Gastrocnemius medialis (tissue), 4 donors: ENCODE measurements around the gene ZYG11B. TPM values are rescaled to one million over a fixed set of nuclear protein-coding genes. Genes with fewer than 3 reads are reported as not detected.
A peak's percentile ranks its signal among the peaks of the same experiment; 100 is the strongest.

Experiments
- ATAC-seq, 2 donors: fragments of 150-250 bp; one replicate each; pipeline ENCODE4 v1.9.1; 2016
- DNase-seq, 2 donors: peaks; one replicate each; pipeline ENCODE4 v3.0.0-alpha.2; 2019
- H3K27ac ChIP-seq, 4 donors: fragments of 200-600 bp; sonication (generic); 1 replicate in 1 of 4; 2 replicates in 3 of 4; pipeline ENCODE4 v1.5.1; 2016 to 2018; ENCODE audit warnings: mild to moderate bottlenecking in 2 of 4, moderate library complexity in 1 of 4
- H3K27me3 ChIP-seq, 3 donors: fragments of 200-600 bp; sonication (generic) in 2 of 3; 1 replicate in 1 of 3; 2 replicates in 2 of 3; pipeline versions ENCODE4 v1.5.1 to v1.6.0; 2016 to 2019; ENCODE audit warnings: mild to moderate bottlenecking in 1 of 3, moderate library complexity in 1 of 3
- H3K36me3 ChIP-seq, 2 donors: fragments of 200-600 bp; sonication (generic) in 1 of 2; one replicate each; pipeline ENCODE4 v1.5.1; 2017 to 2018
- H3K4me1 ChIP-seq, 2 donors: fragments of 200-600 bp; sonication (generic) in 1 of 2; one replicate each; pipeline ENCODE4 v1.5.1; 2016 to 2017; ENCODE audit warnings: mild to moderate bottlenecking in 2 of 2
- H3K4me3 ChIP-seq, 4 donors: fragments of 200-600 bp; sonication (generic) in 3 of 4; 1 replicate in 1 of 4; 2 replicates in 3 of 4; pipeline ENCODE4 v1.5.1; 2016 to 2019; ENCODE audit warnings: mild to moderate bottlenecking in 2 of 4
- H3K9me3 ChIP-seq, 3 donors: fragments of 200-600 bp; sonication (generic) in 2 of 3; 1 replicate in 1 of 3; 2 replicates in 2 of 3; pipeline ENCODE4 v1.5.1; 2016 to 2019
- CTCF ChIP-seq, 5 experiments: fragments of 450-650 bp in 3 of 5; fragments of 200-600 bp in 2 of 5; sonication (generic) in 2 of 5; IDR thresholded peaks in 4 of 5; conservative IDR thresholded peaks in 1 of 5; 1 replicate in 4 of 5; 2 replicates in 1 of 5; pipeline ENCODE4 v1.5.1; 2016 to 2019; ENCODE audit warnings: antibody characterized with exemption in 5 of 5, mild to moderate bottlenecking in 3 of 5, moderate library complexity in 3 of 5
- POLR2A ChIP-seq, 2 donors: fragments of 450-650 bp; IDR thresholded peaks; one replicate each; pipeline ENCODE4 v1.6.1; 2017; ENCODE audit warnings: antibody characterized with exemption in 2 of 2, mild to moderate bottlenecking in 2 of 2, moderate library complexity in 2 of 2
- in situ Hi-C, 4 donors: fragments of 200-750 bp; cut with MboI; loops; one replicate each; pipeline versions ENCODE4 v1.15.0 to v1.8.0; 2017; ENCODE audit warnings: low sequenced_read_pairs in 4 of 4
- intact Hi-C: fragments of 100-400 bp; cut with DNase I; formaldehyde crosslinking; loops from one replicate; pipeline ENCODE4 v1.15.1; 2023; ENCODE audit warnings: low total_unique reads
- total RNA-seq, 4 donors: library from RNA; depleted of rRNA; stranded (reverse); fragments of >200 nt; gene quantifications; one replicate each; pipeline versions ENCODE4 v1.1.0 to v1.2.3, GENCODE V29; 2016

The ZYG11B gene
- total RNA-seq, result 100 to 1,000 TPM; 136 to 248 (median 194) TPM

- Histone ChIP-seq H3K4me3 (peak within 1 kb of the TSS; percentile 75 to 90 (median 78)), H3K9me3 (no peaks in the 10 kb centered on the region), H3K27ac (peak within 1 kb of the TSS; percentile 90 to 96 (median 94)), H3K36me3 (no peaks in the 10 kb centered on the region), H3K4me1 (peaks cover 26 to 32% of the 10 kb centered on the region in 2 donors), H3K27me3 (no peaks in the 10 kb centered on the region)
- in situ Hi-C loops (no loop called here), intact Hi-C loops (loop anchor here (1.0 to 10.0 kb wide), 3 partner anchors 19 to 852 kb away; partner anchors contain the start of gene NRDC)
- ATAC-seq, result peak; percentile 87 to 89
- DNase-seq, result peak; percentile 83 to 88
- TF ChIP-seq CTCF (IDR thresholded peaks at IDR 0.05 in 4 of 5, conservative IDR thresholded peaks at IDR 0.05 in 1 of 5) (no peak), POLR2A (IDR thresholded peaks at IDR 0.05) (peak; percentile 89 to 91)
These were observed at the start of gene ZYG11B for GRCh38 chr1:52726265-52727113. Gene ZYG11B, plus strand, starts transcription at chr1:52726453. Its CDS starts 201 bp downstream, at chr1:52726654.

- Histone ChIP-seq H3K36me3 (no peaks in the 10 kb centered on the region), H3K27ac (peak overlapping the region; percentile 84 to 90 (median 88)), H3K4me3 (no peak overlapping the region), H3K4me1 (peaks cover 33 to 47% of the 10 kb centered on the region in 2 donors), H3K27me3 (no peaks in the 10 kb centered on the region), H3K9me3 (no peaks in the 10 kb centered on the region)
- in situ Hi-C loops (loop anchor here (25.0 kb wide), 3 partner anchors 240 to 540 kb away; partner anchors contain the start of genes ORC1 (in 3 of the 4), PRPF38A (in 3 of the 4) and ZFYVE9 (in 2 of the 4)), intact Hi-C loops (loop anchor here (2.0 kb wide), 2 partner anchors 18 to 124 kb away; partner anchors contain the start of gene TUT4)
- TF ChIP-seq POLR2A (IDR thresholded peaks at IDR 0.05) (no peak), CTCF (IDR thresholded peaks at IDR 0.05 in 4 of 5, conservative IDR thresholded peaks at IDR 0.05 in 1 of 5) (no peak)
- ATAC-seq (peak in 1 of 2 donors; percentile 34), DNase-seq (no peak)
These were observed 49.0 kb upstream of the ZYG11B start for GRCh38 chr1:52677076-52677806.

GRCh38 chr1:52679048-52679447 lies 47.2 kb upstream of the ZYG11B start:
- peak overlapping the region; percentile 84 to 90 (median 88) for H3K27ac ChIP-seq
- H3K27me3 ChIP-seq, result no peaks in the 10 kb centered on the region
- no peaks in the 10 kb centered on the region for H3K9me3 ChIP-seq
- intact Hi-C loops (loop anchor here (2.0 kb wide), 1 partner anchor 48 kb away; the partner anchor contains the start of gene ZYG11B), in situ Hi-C loops (loop anchor here (25.0 kb wide), 3 partner anchors 242 to 542 kb away; partner anchors contain the start of genes ORC1 (in 3 of the 4), PRPF38A (in 3 of the 4) and ZFYVE9 (in 2 of the 4))
- ATAC-seq (no peak), DNase-seq (no peak)
- H3K4me3 ChIP-seq, result no peak overlapping the region
- H3K36me3 ChIP-seq, result no peaks in the 10 kb centered on the region
- H3K4me1 ChIP-seq, result peaks cover 32 to 33% of the 10 kb centered on the region in 2 donors
- TF ChIP-seq CTCF (IDR thresholded peaks at IDR 0.05 in 4 of 5, conservative IDR thresholded peaks at IDR 0.05 in 1 of 5) (no peak), POLR2A (IDR thresholded peaks at IDR 0.05) (no peak)

GRCh38 chr1:52679498-52679897 lies 46.8 kb upstream of the ZYG11B start:
- no peaks in the 10 kb centered on the region for H3K36me3 ChIP-seq
- H3K4me1 ChIP-seq, result peaks cover 32 to 33% of the 10 kb centered on the region in 2 donors
- no peak for DNase-seq
- peak overlapping the region; percentile 84 to 90 (median 88) for H3K27ac ChIP-seq
- no peaks in the 10 kb centered on the region for H3K9me3 ChIP-seq
- intact Hi-C loops (loop anchor here (2.0 kb wide), 1 partner anchor 47 kb away; the partner anchor contains the start of gene ZYG11B), in situ Hi-C loops (loop anchor here (25.0 kb wide), 3 partner anchors 242 to 542 kb away; partner anchors contain the start of genes ORC1 (in 3 of the 4), PRPF38A (in 3 of the 4) and ZFYVE9 (in 2 of the 4))
- no peaks in the 10 kb centered on the region for H3K27me3 ChIP-seq
- ATAC-seq, result no peak
- no peak for TF ChIP-seq POLR2A (IDR thresholded peaks at IDR 0.05)
- TF ChIP-seq CTCF (IDR thresholded peaks at IDR 0.05 in 4 of 5, conservative IDR thresholded peaks at IDR 0.05 in 1 of 5), result no peak
- no peak overlapping the region for H3K4me3 ChIP-seq
